IMR-90 (cell line): ENCODE measurements around the gene SERPINE2. TPM values are rescaled to one million over a fixed set of nuclear protein-coding genes. Genes with fewer than 3 reads are reported as not detected.

Experiments
- ATAC-seq: fragments of 200-7000 bp; cut with Tn5 transposase; 2 replicates; pipeline ENCODE4 v1.9.1; 2020; ENCODE audit warnings: low read depth, mild to moderate bottlenecking, moderate library complexity
- BruUV-seq: library from RNA; stranded (reverse); fragments of 400-500 nt; replicated peaks from 2 replicates; lab custom pipeline; 2021; lab: Mats Ljungman, UMichigan
- CTCF ChIA-PET: fragments of 300-600 bp; formaldehyde crosslinking; extraction: SDS; loops from one replicate; lab custom pipeline; 2021; ENCODE audit warnings: antibody characterized with exemption; lab: Yijun Ruan, JAX
- POLR2A ChIA-PET: fragments of 300-600 bp; sonication (Branson Sonifier 250); formaldehyde crosslinking; loops from one replicate; lab custom pipeline; 2022; ENCODE audit warnings: antibody characterized with exemption; ENCODE audit not compliant: unreplicated experiment; lab: Charles Lee
- DNase-seq: peaks from one replicate; pipeline ENCODE4 v3.0.0; 2013
- H2AFZ ChIP-seq: replicated peaks from 2 replicates; pipeline ENCODE3; 2013; ENCODE audit warnings: low read length, mild to moderate bottlenecking; ENCODE audit not compliant: poor library complexity
- H2AK5ac ChIP-seq: 2 replicates; pipeline ENCODE4 v1.6.1; 2013; ENCODE audit warnings: low read depth, low read length, inconsistent platforms
- H2AK9ac ChIP-seq: replicated peaks from 2 replicates; pipeline ENCODE3; 2013; ENCODE audit warnings: mild to moderate bottlenecking, low read depth, low read length, moderate library complexity; ENCODE audit not compliant: poor library complexity
- H2BK120ac ChIP-seq: 2 replicates; pipeline ENCODE4 v1.6.1; 2013; ENCODE audit warnings: low read depth, low read length, inconsistent platforms
- H2BK15ac ChIP-seq: 3 replicates; pipeline ENCODE4 v1.6.1; 2013; ENCODE audit warnings: low read depth, low read length, inconsistent platforms
- H2BK20ac ChIP-seq: 2 replicates; pipeline ENCODE4 v1.6.1; 2013; ENCODE audit warnings: low read depth, mild to moderate bottlenecking, inconsistent platforms, low read length, moderate library complexity
- H2BK5ac ChIP-seq: 2 replicates; pipeline ENCODE4 v1.6.1; 2013; ENCODE audit warnings: mild to moderate bottlenecking, low read depth, low read length, inconsistent platforms; ENCODE audit not compliant: poor library complexity, severe bottlenecking
- H3K14ac ChIP-seq: replicated peaks from 2 replicates; pipeline ENCODE4 v1.6.1; 2013; ENCODE audit warnings: low read depth, low read length, inconsistent platforms
- H3K18ac ChIP-seq: 2 replicates; pipeline ENCODE4 v1.6.1; 2013; ENCODE audit warnings: low read depth, low read length, control low read depth
- H3K23ac ChIP-seq: 2 replicates; pipeline ENCODE4 v1.6.1; 2013; ENCODE audit warnings: low read depth, low read length, inconsistent platforms
- H3K27ac ChIP-seq: 2 replicates; pipeline ENCODE4 v1.5.1; 2013; ENCODE audit warnings: mild to moderate bottlenecking, control low read depth, low read length; ENCODE audit not compliant: insufficient read depth
- H3K27me3 ChIP-seq: 2 replicates; pipeline ENCODE4 v1.6.1; 2013; ENCODE audit warnings: low read length; ENCODE audit not compliant: control insufficient read depth, insufficient read depth
- H3K36me3 ChIP-seq: 2 replicates; pipeline ENCODE4 v1.6.1; 2013; ENCODE audit warnings: low read length, mixed read lengths; ENCODE audit not compliant: control insufficient read depth, insufficient read depth
- H3K4ac ChIP-seq: 2 replicates; pipeline ENCODE4 v1.6.1; 2013; ENCODE audit warnings: low read depth, low read length, inconsistent platforms
- H3K4me1 ChIP-seq: 2 replicates; pipeline ENCODE4 v1.6.1; 2013; ENCODE audit warnings: low read length, mixed read lengths; ENCODE audit not compliant: control insufficient read depth, insufficient read depth
- H3K4me2 ChIP-seq: 2 replicates; pipeline ENCODE4 v1.6.1; 2013; ENCODE audit warnings: low read depth, mild to moderate bottlenecking, control low read depth, low read length, moderate library complexity
- H3K4me3 ChIP-seq: 2 replicates; pipeline ENCODE4 v1.5.1; 2013; ENCODE audit warnings: low read depth, mild to moderate bottlenecking, control low read depth, low read length, moderate library complexity; ENCODE audit not compliant: insufficient read depth
- H3K56ac ChIP-seq: 2 replicates; pipeline ENCODE4 v1.6.1; 2013; ENCODE audit warnings: low read length, inconsistent platforms; ENCODE audit not compliant: insufficient read depth; ENCODE audit errors: extremely low read depth
- H3K79me1 ChIP-seq, 2 experiments: 2 replicates each; pipeline ENCODE4 v1.6.1; 2013; ENCODE audit warnings: low read length in 2 of 2, inconsistent platforms in 1 of 2, low read depth in 1 of 2
- H3K9ac ChIP-seq: 2 replicates; pipeline ENCODE4 v1.6.1; 2013; ENCODE audit warnings: low read depth, low read length, control low read depth
- H3K9me1 ChIP-seq: 2 replicates; pipeline ENCODE4 v1.6.1; 2013; ENCODE audit warnings: low read length, inconsistent platforms; ENCODE audit not compliant: insufficient read depth
- H3K9me3 ChIP-seq: 2 replicates; pipeline ENCODE4 v1.6.1; 2013; ENCODE audit warnings: low read length; ENCODE audit not compliant: control insufficient read depth, insufficient read depth
- H4K20me1 ChIP-seq: 2 replicates; pipeline ENCODE4 v1.6.1; 2013; ENCODE audit warnings: low read length, inconsistent platforms; ENCODE audit not compliant: insufficient read depth
- H4K5ac ChIP-seq: 2 replicates; pipeline ENCODE4 v1.6.1; 2013; ENCODE audit warnings: mild to moderate bottlenecking, low read depth, low read length, control low read depth
- H4K8ac ChIP-seq, 2 experiments: 2 replicates each; pipeline ENCODE4 v1.6.1; 2013; ENCODE audit warnings: low read depth in 2 of 2, low read length in 2 of 2, control low read depth in 1 of 2, inconsistent platforms in 1 of 2
- H4K91ac ChIP-seq: 2 replicates; pipeline ENCODE4 v1.6.1; 2013; ENCODE audit warnings: low read depth, low read length, inconsistent platforms; ENCODE audit not compliant: insufficient read depth
- BHLHE40 ChIP-seq: fragments of 150-350 bp; IDR thresholded peaks from 2 replicates; pipeline ENCODE4 v1.6.1; 2016; ENCODE audit warnings: mild to moderate bottlenecking, low read depth, low read length
- CEBPB ChIP-seq: IDR thresholded peaks from 2 replicates; pipeline ENCODE4 v1.6.1; 2012; ENCODE audit warnings: low read depth, low read length, improper control_type of control experiment
- MAZ ChIP-seq: IDR thresholded peaks from 2 replicates; pipeline ENCODE4 v1.6.1; 2012; ENCODE audit warnings: low read depth, mild to moderate bottlenecking, low read length, improper control_type of control experiment, moderate library complexity, borderline replicate concordance
- RAD21 ChIP-seq: IDR thresholded peaks from 2 replicates; pipeline ENCODE4 v1.6.1; 2012; ENCODE audit warnings: low read length, improper control_type of control experiment
- RFX5 ChIP-seq: IDR thresholded peaks from 2 replicates; pipeline ENCODE4 v1.8.0; 2012; ENCODE audit warnings: low read depth, mild to moderate bottlenecking, low read length, moderate library complexity
- SMC3 ChIP-seq: fragments of 150-350 bp; IDR thresholded peaks from 2 replicates; pipeline ENCODE4 v1.6.1; 2016; ENCODE audit warnings: low read depth, mild to moderate bottlenecking, antibody characterized with exemption, low read length, moderate library complexity
- WGBS, 2 experiments: methylation state at CpG; one replicate each; pipeline versions ENCODE4 v1.1.5 to v1.1.7; 2013; ENCODE audit warnings: missing lambda C conversion rate in 2 of 2; ENCODE audit not compliant: insufficient read length in 1 of 2; ENCODE audit errors: extremely low coverage in 2 of 2; 5-methylcytosine and 5-hydroxymethylcytosine counted together
- dilution Hi-C: fragments of 300-500 bp; cut with HindIII; formaldehyde crosslinking; loops from one replicate; pipeline ENCODE4 v1.14.3; 2018; ENCODE audit warnings: low sequenced_read_pairs; ENCODE audit not compliant: unreplicated experiment
- in situ Hi-C: fragments of 300-500 bp; cut with MboI; formaldehyde crosslinking; loops from 3 replicates; pipeline ENCODE4 v1.14.3; 2019; ENCODE audit warnings: low sequenced_read_pairs, inconsistent platforms, mixed read lengths
- intact Hi-C: fragments of 100-400 bp; cut with micrococcal nuclease; formaldehyde crosslinking; loops from 2 replicates; pipeline ENCODE4 v1.10.0; 2022
- polyA plus RNA-seq, 3 experiments: library from polyadenylated mRNA; depleted of rRNA; stranded (reverse); fragments of >200 nt; gene quantifications; 2 replicates each; pipeline ENCODE4 v1.2.3, GENCODE V29; 2012; ENCODE audit warnings: low replicate concordance in 1 of 3
- total RNA-seq: library from RNA; depleted of rRNA; stranded (reverse); fragments of >200 nt; gene quantifications from 2 replicates; pipeline ENCODE4 v1.2.3, GENCODE V29; 2012
- TF ChIP-seq, protein P1 (sequence below): fragments of 150-350 bp; IDR thresholded peaks from 2 replicates; pipeline ENCODE4 v1.6.1; 2017; ENCODE audit warnings: mild to moderate bottlenecking, antibody characterized with exemption, low read length, low read depth

SERPINE2 gene
- total and polyA plus RNA-seq, 2 of the 4 experiments (the other 2 are of a cell fraction), result 24.0 to 62.7 TPM

- in situ Hi-C loops, result no loop called here
- Histone ChIP-seq H3K9ac (no peak overlapping the region), H3K18ac (no peak overlapping the region), H3K9me1 (no peaks in the 10 kb centered on the region), H2BK20ac (no peak overlapping the region), H2BK120ac (no peak overlapping the region), H2AK5ac (no peak overlapping the region), H2BK15ac (no peak overlapping the region), H2BK5ac (no peak overlapping the region), H3K27me3 (peaks cover 8% of the 10 kb centered on the region; the same call in 1 of the 2 replicates), H3K4me1 (no peaks in the 10 kb centered on the region), H4K91ac (no peak overlapping the region), H3K4me3 (no peak overlapping the region), H3K4me2 (no peak overlapping the region), H3K79me1 (no peaks in the 10 kb centered on the region), H3K36me3 (no peaks in the 10 kb centered on the region), H2AK9ac (no peak overlapping the region), H3K56ac (no peak overlapping the region), H4K5ac (no peak overlapping the region), H3K14ac (no peak overlapping the region), H2AFZ (no peak overlapping the region), H4K20me1 (no peaks in the 10 kb centered on the region), H3K23ac (no peak overlapping the region), H3K9me3 (peaks cover 10% of the 10 kb centered on the region), H3K4ac (no peak overlapping the region), H3K27ac (no peak overlapping the region), H4K8ac (no peak overlapping the region)
- CTCF ChIA-PET, result no interaction called here
- dilution Hi-C loops, result no loop called here
- ATAC-seq (no peak), DNase-seq (no peak)
- TF ChIP-seq BHLHE40 (no peak), RAD21 (no peak), RFX5 (no peak), CEBPB (no peak), SMC3 (no peak), MAZ (no peak)
- TF ChIP-seq, protein P1, sequence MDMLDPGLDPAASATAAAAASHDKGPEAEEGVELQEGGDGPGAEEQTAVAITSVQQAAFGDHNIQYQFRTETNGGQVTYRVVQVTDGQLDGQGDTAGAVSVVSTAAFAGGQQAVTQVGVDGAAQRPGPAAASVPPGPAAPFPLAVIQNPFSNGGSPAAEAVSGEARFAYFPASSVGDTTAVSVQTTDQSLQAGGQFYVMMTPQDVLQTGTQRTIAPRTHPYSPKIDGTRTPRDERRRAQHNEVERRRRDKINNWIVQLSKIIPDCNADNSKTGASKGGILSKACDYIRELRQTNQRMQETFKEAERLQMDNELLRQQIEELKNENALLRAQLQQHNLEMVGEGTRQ, result no peak
- intact Hi-C loops, result no loop called here
- POLR2A ChIA-PET, result no interaction called here
- BruUV-seq, result no TSS peak
- WGBS, 2 experiments, result no CpG with 5 or more reads among the region's 1 CpG
Observed at GRCh38 chr2:224056889-224057288, 17.8 kb upstream of the SERPINE2 start.
